Parathyroid adenoma (tissue), 2 donors: ENCODE data around the gene HNRNPLL.

Experiments
- H2AFZ ChIP-seq: fragments of 300-600 bp; sonication (generic); one replicate; pipeline ENCODE4 v1.7.0; 2017; ENCODE audit warnings: antibody characterized with exemption, mild to moderate bottlenecking
- H3K27ac ChIP-seq: fragments of 300-600 bp; sonication (generic); one replicate; pipeline ENCODE4 v1.7.0; 2017
- H3K27me3 ChIP-seq: fragments of 300-600 bp; sonication (generic); one replicate; pipeline ENCODE4 v1.7.0; 2017; ENCODE audit warnings: low read length; ENCODE audit not compliant: control insufficient read depth, insufficient read depth
- H3K36me3 ChIP-seq: fragments of 300-600 bp; sonication (generic); one replicate; pipeline ENCODE4 v1.7.0; 2017; ENCODE audit warnings: low read length; ENCODE audit not compliant: control insufficient read depth, insufficient read depth
- H3K4me1 ChIP-seq: fragments of 300-600 bp; sonication (generic); one replicate; pipeline ENCODE4 v1.7.0; 2017; ENCODE audit warnings: control low read depth
- H3K4me2 ChIP-seq: fragments of 300-600 bp; sonication (generic); one replicate; pipeline ENCODE4 v1.7.0; 2017; ENCODE audit warnings: low read length
- H3K4me3 ChIP-seq: fragments of 300-600 bp; sonication (generic); one replicate; pipeline ENCODE4 v1.7.0; 2017; ENCODE audit warnings: low read depth, low read length
- H3K79me2 ChIP-seq: fragments of 300-600 bp; sonication (generic); one replicate; pipeline ENCODE4 v1.7.0; 2017; ENCODE audit warnings: control low read depth
- H3K9ac ChIP-seq: fragments of 300-600 bp; sonication (generic); one replicate; pipeline ENCODE4 v1.7.0; 2017; ENCODE audit warnings: mild to moderate bottlenecking
- H3K9me3 ChIP-seq: fragments of 300-600 bp; sonication (generic); one replicate; pipeline ENCODE4 v1.7.0; 2017; ENCODE audit warnings: low read length; ENCODE audit not compliant: control insufficient read depth
- TF ChIP-seq, protein P1 (sequence below): fragments of 300-600 bp; sonication (generic); IDR thresholded peaks from one replicate; pipeline ENCODE4 v1.7.0; 2017; ENCODE audit warnings: antibody characterized with exemption, mild to moderate bottlenecking
- donor health status: primary hyperparathyroidism.

Gene HNRNPLL

GRCh38 chr2:38532366-38532765 is 70.4 kb downstream of the HNRNPLL start:
- Histone ChIP-seq H3K27me3 (no peaks in the 10 kb centered on the region), H3K9ac (no peak overlapping the region), H2AFZ (no peak overlapping the region), H3K79me2 (no peaks in the 10 kb centered on the region), H3K27ac (no peak overlapping the region), H3K4me3 (no peak overlapping the region), H3K36me3 (no peaks in the 10 kb centered on the region), H3K9me3 (no peaks in the 10 kb centered on the region), H3K4me1 (no peaks in the 10 kb centered on the region), H3K4me2 (no peak overlapping the region)
- TF ChIP-seq, protein P1, sequence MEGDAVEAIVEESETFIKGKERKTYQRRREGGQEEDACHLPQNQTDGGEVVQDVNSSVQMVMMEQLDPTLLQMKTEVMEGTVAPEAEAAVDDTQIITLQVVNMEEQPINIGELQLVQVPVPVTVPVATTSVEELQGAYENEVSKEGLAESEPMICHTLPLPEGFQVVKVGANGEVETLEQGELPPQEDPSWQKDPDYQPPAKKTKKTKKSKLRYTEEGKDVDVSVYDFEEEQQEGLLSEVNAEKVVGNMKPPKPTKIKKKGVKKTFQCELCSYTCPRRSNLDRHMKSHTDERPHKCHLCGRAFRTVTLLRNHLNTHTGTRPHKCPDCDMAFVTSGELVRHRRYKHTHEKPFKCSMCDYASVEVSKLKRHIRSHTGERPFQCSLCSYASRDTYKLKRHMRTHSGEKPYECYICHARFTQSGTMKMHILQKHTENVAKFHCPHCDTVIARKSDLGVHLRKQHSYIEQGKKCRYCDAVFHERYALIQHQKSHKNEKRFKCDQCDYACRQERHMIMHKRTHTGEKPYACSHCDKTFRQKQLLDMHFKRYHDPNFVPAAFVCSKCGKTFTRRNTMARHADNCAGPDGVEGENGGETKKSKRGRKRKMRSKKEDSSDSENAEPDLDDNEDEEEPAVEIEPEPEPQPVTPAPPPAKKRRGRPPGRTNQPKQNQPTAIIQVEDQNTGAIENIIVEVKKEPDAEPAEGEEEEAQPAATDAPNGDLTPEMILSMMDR = no peak

DNA sequence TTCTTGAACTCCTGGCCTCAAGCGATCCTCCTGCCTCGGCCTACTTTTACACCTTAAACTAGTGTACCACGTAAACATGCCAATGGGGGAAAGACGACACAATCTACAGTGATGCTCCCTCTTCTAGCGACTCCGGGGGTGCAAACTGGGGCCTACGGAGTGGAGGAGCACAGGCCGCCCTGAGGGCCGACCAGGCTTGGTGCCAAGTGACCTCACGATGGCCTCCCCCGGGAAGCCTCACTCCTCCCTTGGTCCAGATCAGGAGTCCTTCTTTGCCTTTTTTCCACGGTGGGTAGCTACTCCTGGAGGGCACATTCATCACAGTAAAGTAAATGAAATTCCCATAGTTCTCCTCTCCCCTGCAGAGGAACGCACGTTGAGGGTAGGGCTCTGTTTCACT is 73.5 kb downstream of the HNRNPLL start:
- TF ChIP-seq, protein P1 = no peak
- Histone ChIP-seq H3K4me2 (no peak overlapping the region), H3K27me3 (no peaks in the 10 kb centered on the region), H3K36me3 (no peaks in the 10 kb centered on the region), H3K4me3 (no peak overlapping the region), H3K27ac (no peak overlapping the region), H3K9ac (no peak overlapping the region), H3K4me1 (no peaks in the 10 kb centered on the region), H3K9me3 (no peaks in the 10 kb centered on the region), H2AFZ (no peak overlapping the region), H3K79me2 (no peaks in the 10 kb centered on the region)

DNA sequence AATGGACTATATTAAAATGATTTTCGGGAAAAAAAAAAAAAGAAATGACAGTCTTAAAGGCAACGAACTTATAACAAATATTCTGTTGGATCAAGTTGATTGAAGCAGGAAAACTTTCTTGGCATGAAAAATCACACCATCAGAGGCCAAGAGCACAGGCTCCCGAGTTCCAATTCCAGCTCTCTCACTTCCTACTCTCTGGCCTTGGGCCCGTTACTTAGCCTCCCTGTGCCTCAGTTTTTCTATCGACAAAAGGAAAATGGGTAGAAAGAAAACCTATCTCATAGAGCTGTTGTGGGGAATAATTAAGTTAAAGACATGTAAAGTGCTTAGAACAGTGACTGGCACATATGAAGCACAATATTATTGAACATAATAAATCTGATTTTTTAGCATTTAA is 74.2 kb downstream of the HNRNPLL start:
- H3K36me3 ChIP-seq = no peaks in the 10 kb centered on the region
- H3K9ac ChIP-seq = no peak overlapping the region
- H3K4me3 ChIP-seq = no peak overlapping the region
- H3K4me1 ChIP-seq = no peaks in the 10 kb centered on the region
- H3K27me3 ChIP-seq = no peaks in the 10 kb centered on the region
- H2AFZ ChIP-seq = peak overlapping the region; percentile 45
- no peaks in the 10 kb centered on the region for H3K9me3 ChIP-seq
- no peak overlapping the region for H3K4me2 ChIP-seq
- H3K27ac ChIP-seq = no peak overlapping the region
- no peaks in the 10 kb centered on the region for H3K79me2 ChIP-seq
- TF ChIP-seq, protein P1 = no peak

- Histone ChIP-seq H3K9me3 (no peaks in the 10 kb centered on the region), H3K4me3 (peak overlapping the region; percentile 39), H3K79me2 (no peaks in the 10 kb centered on the region), H3K4me1 (peaks cover 2% of the 10 kb centered on the region), H2AFZ (peak overlapping the region; percentile 45), H3K27me3 (no peaks in the 10 kb centered on the region), H3K4me2 (peak overlapping the region; percentile 87), H3K36me3 (no peaks in the 10 kb centered on the region), H3K9ac (no peak overlapping the region), H3K27ac (no peak overlapping the region)
- TF ChIP-seq, protein P1 = no peak
Measured at GRCh38 chr2:38528008-38528442, 74.7 kb downstream of the HNRNPLL start.

DNA sequence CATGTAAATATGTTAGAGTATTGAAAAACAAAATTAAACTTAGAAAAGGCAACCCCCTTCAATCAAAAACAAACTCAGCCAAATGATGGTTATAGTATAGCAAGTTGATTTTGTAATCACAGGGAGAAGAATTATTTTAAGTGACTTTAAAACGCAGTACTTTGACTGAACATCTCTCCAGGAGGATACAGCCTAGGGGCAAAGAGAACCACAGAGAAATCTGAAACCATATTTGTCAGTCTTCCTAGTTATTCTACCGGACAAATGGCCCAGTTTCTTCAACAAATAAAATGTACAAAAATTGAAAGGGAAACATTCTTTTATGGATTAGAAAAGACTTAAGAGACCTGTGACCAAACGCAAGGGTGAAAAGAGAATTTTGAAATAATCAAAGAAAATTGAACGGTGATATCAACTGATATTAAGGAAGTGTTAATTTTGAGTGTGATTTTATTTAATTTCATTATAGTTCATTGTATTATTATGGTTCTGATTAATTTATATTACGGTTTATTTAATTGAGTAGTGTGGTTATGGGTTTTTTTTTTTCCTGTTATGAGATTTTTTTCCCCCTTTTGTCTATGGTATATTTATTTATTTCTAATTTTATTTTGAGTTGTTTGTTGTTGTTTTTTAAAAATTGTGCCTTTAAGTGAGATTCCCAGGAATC is 75.3 kb downstream of the HNRNPLL start:
- H2AFZ ChIP-seq = peak overlapping the region; percentile 45

More for the DNA sequence above, 75.3 kb downstream of the HNRNPLL start:
- Histone ChIP-seq H3K9me3 (no peaks in the 10 kb centered on the region), H3K36me3 (no peaks in the 10 kb centered on the region), H3K27me3 (no peaks in the 10 kb centered on the region), H3K4me1 (peaks cover 4% of the 10 kb centered on the region), H3K9ac (no peak overlapping the region), H3K4me3 (peak overlapping the region; percentile 39), H3K79me2 (no peaks in the 10 kb centered on the region), H3K4me2 (peak overlapping the region; percentile 87), H3K27ac (no peak overlapping the region)
- TF ChIP-seq, protein P1 = no peak
